ENCODE data around the gene ATP2A1.

Gene ATP2A1

GRCh38 chr16:28904363-28904762, 26.1 kb downstream of the ATP2A1 start:
- no peaks in the 10 kb centered on the region for H3K79me2 ChIP-seq (ENCODE audit: insufficient read depth, low read length)
- H4K20me1 ChIP-seq (ENCODE audit: insufficient read depth, low read length, poor library complexity, severe bottlenecking), result no peaks in the 10 kb centered on the region
- H3K4me1 ChIP-seq (ENCODE audit: insufficient read depth, low read length, poor library complexity, severe bottlenecking), result no peaks in the 10 kb centered on the region
- TF ChIP-seq EZH2phosphoT487 (IDR thresholded peaks at IDR 0.05; ENCODE audit: borderline replicate concordance), result no peak
- no peak for TF ChIP-seq CTCF (conservative IDR thresholded peaks at IDR 0.05; ENCODE audit: low read length)
- H3K4me2 ChIP-seq (ENCODE audit: low read depth, low read length, poor library complexity, severe bottlenecking), result no peak overlapping the region
- no peak overlapping the region for H2AFZ ChIP-seq (ENCODE audit: low read length)
- H3K9me3 ChIP-seq (ENCODE audit: insufficient read depth, low read depth, low read length), result no peaks in the 10 kb centered on the region
- no peak overlapping the region for H3K4me3 ChIP-seq (ENCODE audit: low read length, poor library complexity, severe bottlenecking)
- no peaks in the 10 kb centered on the region for H3F3A ChIP-seq (ENCODE audit: low read depth)
- H3K27me3 ChIP-seq (ENCODE audit: insufficient read depth, low read length, poor library complexity, severe bottlenecking), result no peaks in the 10 kb centered on the region
- H3K36me3 ChIP-seq (ENCODE audit: insufficient read depth, low read length), result peaks cover 5% of the 10 kb centered on the region; the same call in 1 of the 2 replicates
- H3K9ac ChIP-seq (ENCODE audit: low read depth, low read length, poor library complexity, severe bottlenecking), result no peak overlapping the region
- H3K9me2 ChIP-seq (replicated peaks; ENCODE audit: low read depth, low read length), result no peaks in the 10 kb centered on the region

GRCh38 chr16:28904828-28905227, 26.5 kb downstream of the ATP2A1 start:
- H3K9ac ChIP-seq (ENCODE audit: low read depth, low read length, poor library complexity, severe bottlenecking), result no peak overlapping the region
- TF ChIP-seq EZH2phosphoT487 (IDR thresholded peaks at IDR 0.05; ENCODE audit: borderline replicate concordance), result no peak

GRCh38 chr16:28905229-28905754, 27.0 kb downstream of the ATP2A1 start:
- H3K9me2 ChIP-seq (replicated peaks; ENCODE audit: low read depth, low read length), result no peaks in the 10 kb centered on the region
- H3K27me3 ChIP-seq (ENCODE audit: insufficient read depth, low read length, poor library complexity, severe bottlenecking), result no peaks in the 10 kb centered on the region
- no peaks in the 10 kb centered on the region for H3K9me3 ChIP-seq (ENCODE audit: insufficient read depth, low read depth, low read length)
- no peak overlapping the region for H3K4me3 ChIP-seq (ENCODE audit: low read length, poor library complexity, severe bottlenecking)
- H4K20me1 ChIP-seq (ENCODE audit: insufficient read depth, low read length, poor library complexity, severe bottlenecking), result no peaks in the 10 kb centered on the region
- peaks cover 5% of the 10 kb centered on the region; the same call in 1 of the 2 replicates for H3K36me3 ChIP-seq (ENCODE audit: insufficient read depth, low read length)
- H3K4me2 ChIP-seq (ENCODE audit: low read depth, low read length, poor library complexity, severe bottlenecking), result no peak overlapping the region
- H3K79me2 ChIP-seq (ENCODE audit: insufficient read depth, low read length), result no peaks in the 10 kb centered on the region
- no peaks in the 10 kb centered on the region for H3K4me1 ChIP-seq (ENCODE audit: insufficient read depth, low read length, poor library complexity, severe bottlenecking)
- no peaks in the 10 kb centered on the region for H3F3A ChIP-seq (ENCODE audit: low read depth)
- no peak overlapping the region for H2AFZ ChIP-seq (ENCODE audit: low read length)
- no peak overlapping the region for H3K9ac ChIP-seq (ENCODE audit: low read depth, low read length, poor library complexity, severe bottlenecking)
- no peak for TF ChIP-seq CTCF (conservative IDR thresholded peaks at IDR 0.05; ENCODE audit: low read length)
- no peak for TF ChIP-seq EZH2phosphoT487 (IDR thresholded peaks at IDR 0.05; ENCODE audit: borderline replicate concordance)

More at GRCh38 chr16:28904828-28905227, 26.5 kb downstream of the ATP2A1 start:
- H3K4me2 ChIP-seq (ENCODE audit: low read depth, low read length, poor library complexity, severe bottlenecking), result no peak overlapping the region
- H3F3A ChIP-seq (ENCODE audit: low read depth), result no peaks in the 10 kb centered on the region
- no peaks in the 10 kb centered on the region for H3K27me3 ChIP-seq (ENCODE audit: insufficient read depth, low read length, poor library complexity, severe bottlenecking)
- no peaks in the 10 kb centered on the region for H3K9me3 ChIP-seq (ENCODE audit: insufficient read depth, low read depth, low read length)
- H2AFZ ChIP-seq (ENCODE audit: low read length), result no peak overlapping the region
- H3K79me2 ChIP-seq (ENCODE audit: insufficient read depth, low read length), result no peaks in the 10 kb centered on the region
- H3K36me3 ChIP-seq (ENCODE audit: insufficient read depth, low read length), result peaks cover 5% of the 10 kb centered on the region; the same call in 1 of the 2 replicates
- no peaks in the 10 kb centered on the region for H3K4me1 ChIP-seq (ENCODE audit: insufficient read depth, low read length, poor library complexity, severe bottlenecking)
- no peaks in the 10 kb centered on the region for H3K9me2 ChIP-seq (replicated peaks; ENCODE audit: low read depth, low read length)
- no peak overlapping the region for H3K4me3 ChIP-seq (ENCODE audit: low read length, poor library complexity, severe bottlenecking)
- H4K20me1 ChIP-seq (ENCODE audit: insufficient read depth, low read length, poor library complexity, severe bottlenecking), result no peaks in the 10 kb centered on the region

- TF ChIP-seq CTCF (conservative IDR thresholded peaks at IDR 0.05; ENCODE audit: low read length) (no peak), EZH2phosphoT487 (IDR thresholded peaks at IDR 0.05; ENCODE audit: borderline replicate concordance) (no peak)
- H3F3A ChIP-seq (ENCODE audit: low read depth), result no peaks in the 10 kb centered on the region
- no peaks in the 10 kb centered on the region for H3K27me3 ChIP-seq (ENCODE audit: insufficient read depth, low read length, poor library complexity, severe bottlenecking)
- H4K20me1 ChIP-seq (ENCODE audit: insufficient read depth, low read length, poor library complexity, severe bottlenecking), result no peaks in the 10 kb centered on the region
- H3K4me3 ChIP-seq (ENCODE audit: low read length, poor library complexity, severe bottlenecking), result no peak overlapping the region
- no peak overlapping the region for H3K4me2 ChIP-seq (ENCODE audit: low read depth, low read length, poor library complexity, severe bottlenecking)
- no peaks in the 10 kb centered on the region for H3K79me2 ChIP-seq (ENCODE audit: insufficient read depth, low read length)
- H3K9me2 ChIP-seq (replicated peaks; ENCODE audit: low read depth, low read length), result no peaks in the 10 kb centered on the region
- no peak overlapping the region for H3K9ac ChIP-seq (ENCODE audit: low read depth, low read length, poor library complexity, severe bottlenecking)
- H3K36me3 ChIP-seq (ENCODE audit: insufficient read depth, low read length), result peaks cover 5% of the 10 kb centered on the region; the same call in 1 of the 2 replicates
- H3K4me1 ChIP-seq (ENCODE audit: insufficient read depth, low read length, poor library complexity, severe bottlenecking), result no peaks in the 10 kb centered on the region
- no peak overlapping the region for H2AFZ ChIP-seq (ENCODE audit: low read length)
- no peaks in the 10 kb centered on the region for H3K9me3 ChIP-seq (ENCODE audit: insufficient read depth, low read depth, low read length)
Measured at GRCh38 chr16:28905800-28906372, 27.6 kb downstream of the ATP2A1 start.

Measured in Loucy (cell line).